ENCODE measurements around the gene DNAH8.

DNA sequence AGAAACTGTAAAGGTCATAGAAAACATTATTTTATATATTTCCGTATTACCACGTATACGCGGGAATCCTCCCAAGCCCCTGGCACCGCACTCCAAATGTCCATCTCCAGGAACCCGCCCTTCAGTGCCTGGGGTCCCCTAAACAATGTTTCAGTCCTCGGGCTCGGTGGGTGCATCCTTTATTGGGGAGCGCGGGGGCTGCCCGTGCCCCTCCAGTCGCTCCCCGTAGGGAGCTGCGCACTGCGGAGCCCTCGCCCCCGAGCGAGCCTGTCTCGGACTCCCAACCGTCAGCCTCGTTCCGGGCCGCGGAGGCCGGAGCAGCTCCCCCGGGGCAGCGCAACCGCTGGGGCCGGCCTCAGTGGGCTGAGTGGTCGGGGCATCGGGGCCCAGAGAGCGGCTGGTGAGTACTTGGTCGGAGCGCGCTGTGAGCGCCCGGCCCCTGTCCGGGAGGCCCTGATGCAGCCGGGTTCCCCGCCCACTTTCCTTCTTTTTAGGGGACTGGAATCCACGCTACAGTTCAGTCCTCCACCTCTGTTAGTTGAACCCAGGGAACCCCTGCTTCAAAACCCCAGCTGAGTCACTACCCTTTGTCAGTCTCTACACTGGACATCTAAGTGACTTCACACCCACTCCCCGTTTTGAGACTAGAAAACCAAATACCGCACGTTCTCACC is at the start of gene DNAH8:
- TF ChIP-seq POLR2A (IDR thresholded peaks at IDR 0.05; ENCODE audit: low read length), result no peak
- no peak for TF ChIP-seq GATA1 (IDR thresholded peaks at IDR 0.05; ENCODE audit: low read depth, low read length)
